ENCODE data around the gene PMPCA.

The PMPCA gene

GRCh38 chr9:136363106-136363948, 47.1 kb upstream of the PMPCA start, which contains the start of gene DNLZ (continued):
- TF ChIP-seq ZBTB20 (tag by site-specific recombination; IDR thresholded peaks at IDR 0.05) (peak; percentile 40; the same call in 1 of the 2 replicates), ZNF621 (tag by site-specific recombination; IDR thresholded peaks at IDR 0.05) (no peak), WT1 (tag by site-specific recombination; IDR thresholded peaks at IDR 0.05) (no peak; the same call in 1 of the 2 replicates), GLIS1 (tag by site-specific recombination; IDR thresholded peaks at IDR 0.05) (peak; percentile 77), ZNF510 (tag by site-specific recombination; IDR thresholded peaks at IDR 0.05; ENCODE audit: insufficient replicate concordance) (no peak), ZNF391 (tag by site-specific recombination; IDR thresholded peaks at IDR 0.05; ENCODE audit: borderline replicate concordance, low read depth) (no peak), ZNF48 (tag by site-specific recombination; IDR thresholded peaks at IDR 0.05) (no peak), ZNF629 (tag by site-specific recombination; IDR thresholded peaks at IDR 0.05) (0 out of 2 replicates have a peak, but pooled peaks have one; percentile 7), ZNF571 (tag by site-specific recombination; IDR thresholded peaks at IDR 0.05) (no peak), SP2 (tag by site-specific recombination; IDR thresholded peaks at IDR 0.05) (peak; percentile 87), ELK4 (IDR thresholded peaks at IDR 0.05; ENCODE audit: borderline replicate concordance, low read depth, low read length) (no peak; the same call in 1 of the 2 replicates), ZNF585B (tag by site-specific recombination; IDR thresholded peaks at IDR 0.05) (no peak), KLF8 (tag by site-specific recombination; IDR thresholded peaks at IDR 0.05) (peak; percentile 89), YY2 (tag by site-specific recombination; IDR thresholded peaks at IDR 0.05) (no peak), ZSCAN30 (tag by site-specific recombination; IDR thresholded peaks at IDR 0.05) (peak; percentile 97), ZNF701 (tag by site-specific recombination; IDR thresholded peaks at IDR 0.05) (no peak), ZNF530 (tag by site-specific recombination; IDR thresholded peaks at IDR 0.05; ENCODE audit: low read depth) (no peak), INSM2 (tag by site-specific recombination; IDR thresholded peaks at IDR 0.05) (no peak)

- CTCF ChIA-PET = interaction anchor here (0.5 to 2.2 kb wide), 21 partner anchors 8 to 452 kb away, joined by 3 to 16 read pairs (median 4); no protein-coding TSS in a partner anchor
- Histone ChIP-seq H3K9me3 (ENCODE audit: control insufficient read depth, insufficient read depth, low read depth, low read length) (no peaks in the 10 kb centered on the region), H3K27ac (ENCODE audit: extremely low read depth, low read depth, low read length) (peak overlapping the region; percentile 95; the same call in 1 of the 2 replicates), H3K36me3 (ENCODE audit: control insufficient read depth in 2 of 2, insufficient read depth in 1 of 2, low read length in 2 of 2) (no peaks in the 10 kb centered on the region), H3K4me3 (ENCODE audit: low read depth, low read length) (no peak overlapping the region), H3K4me1 (ENCODE audit: control insufficient read depth, insufficient read depth, low read length) (no peaks in the 10 kb centered on the region; the same call in 1 of the 2 replicates)
- POLR2A ChIA-PET = interaction anchor here (0.6 to 3.4 kb wide), 15 partner anchors 8 to 859 kb away, joined by 3 to 45 read pairs (median 7); no protein-coding TSS in a partner anchor
- 0 out of 2 replicates have a peak, but pooled peaks have one; percentile 25 for TF ChIP-seq ZNF133 (tag by site-specific recombination; IDR thresholded peaks at IDR 0.05)
- no peak for TF ChIP-seq HOXC10 (CRISPR knock-in tag; IDR thresholded peaks at IDR 0.05)
- TF ChIP-seq ZNF639 (tag by site-specific recombination; IDR thresholded peaks at IDR 0.05) = no peak
- TF ChIP-seq ZNF146 (tag by site-specific recombination; IDR thresholded peaks at IDR 0.05) = no peak
- TF ChIP-seq ZNF768 (tag by site-specific recombination; IDR thresholded peaks at IDR 0.05) = no peak
- no peak for TF ChIP-seq ZNF548 (tag by site-specific recombination; IDR thresholded peaks at IDR 0.05)
- no peak for TF ChIP-seq TCF7L2 (IDR thresholded peaks at IDR 0.05; ENCODE audit: borderline replicate concordance, low read depth, low read length)
- TF ChIP-seq ZNF302 (tag by site-specific recombination; IDR thresholded peaks at IDR 0.05; ENCODE audit: low read depth) = no peak
- TF ChIP-seq KLF7 (tag by site-specific recombination; IDR thresholded peaks at IDR 0.05; ENCODE audit: borderline replicate concordance) = no peak
- no peak for TF ChIP-seq ZNF398 (tag by site-specific recombination; IDR thresholded peaks at IDR 0.05)
Measured at GRCh38 chr9:136363949-136364748, 46.3 kb upstream of the PMPCA start.
